DMS79 treated with DMSO at 0.1 percent for 48 hours (cell line): ENCODE results near the gene IL3RA.

Source experiments
- DNase-seq: peaks from one replicate; lab custom pipeline; 2025; lab: John Stamatoyannopoulos, UW

Gene IL3RA

GRCh38 chrX:1384658-1385252 is 48.2 kb downstream of the IL3RA start:
- no peak for DNase-seq

- no peak for DNase-seq
Measured at GRCh38 chrX:1385253-1386223, 49.0 kb downstream of the IL3RA start.

- no peak for DNase-seq
Measured at GRCh38 chrX:1386338-1387127, 49.9 kb downstream of the IL3RA start.

- DNase-seq = no peak
Measured at GRCh38 chrX:1387141-1387776, 50.7 kb downstream of the IL3RA start.

- DNase-seq = no peak
Measured at GRCh38 chrX:1388651-1389050, 52.1 kb downstream of the IL3RA start.

GRCh38 chrX:1389181-1389992 is 52.8 kb downstream of the IL3RA start:
- DNase-seq = no peak

- no peak for DNase-seq
Measured at GRCh38 chrX:1389993-1390285, 53.4 kb downstream of the IL3RA start.

- DNase-seq = no peak
Measured at GRCh38 chrX:1390621-1391369, 54.2 kb downstream of the IL3RA start.

GRCh38 chrX:1391370-1391706 is 54.8 kb downstream of the IL3RA start:
- no peak for DNase-seq

GRCh38 chrX:1391707-1392375 is 55.3 kb downstream of the IL3RA start, which contains the start of gene SLC25A6:
Gene SLC25A6 (minus strand): TSS chrX:1392113. CDS start chrX:1392009, 104 bp downstream.
- DNase-seq = no peak

- DNase-seq = no peak
Measured at GRCh38 chrX:1392376-1393068, 55.9 kb downstream of the IL3RA start.

GRCh38 chrX:1393871-1394615 is 57.5 kb downstream of the IL3RA start:
- no peak for DNase-seq

GRCh38 chrX:1394731-1395501 is 58.3 kb downstream of the IL3RA start:
- no peak for DNase-seq

GRCh38 chrX:1395646-1396216 is 59.1 kb downstream of the IL3RA start:
- DNase-seq = no peak

- no peak for DNase-seq
Measured at GRCh38 chrX:1397001-1397400, 60.4 kb downstream of the IL3RA start.

GRCh38 chrX:1397441-1398270 is 61.1 kb downstream of the IL3RA start:
- no peak for DNase-seq
